ENCODE data around the gene MAP3K1.
A peak's percentile ranks its signal among the peaks of the same experiment; 100 is the strongest.

MAP3K1 gene

DNA sequence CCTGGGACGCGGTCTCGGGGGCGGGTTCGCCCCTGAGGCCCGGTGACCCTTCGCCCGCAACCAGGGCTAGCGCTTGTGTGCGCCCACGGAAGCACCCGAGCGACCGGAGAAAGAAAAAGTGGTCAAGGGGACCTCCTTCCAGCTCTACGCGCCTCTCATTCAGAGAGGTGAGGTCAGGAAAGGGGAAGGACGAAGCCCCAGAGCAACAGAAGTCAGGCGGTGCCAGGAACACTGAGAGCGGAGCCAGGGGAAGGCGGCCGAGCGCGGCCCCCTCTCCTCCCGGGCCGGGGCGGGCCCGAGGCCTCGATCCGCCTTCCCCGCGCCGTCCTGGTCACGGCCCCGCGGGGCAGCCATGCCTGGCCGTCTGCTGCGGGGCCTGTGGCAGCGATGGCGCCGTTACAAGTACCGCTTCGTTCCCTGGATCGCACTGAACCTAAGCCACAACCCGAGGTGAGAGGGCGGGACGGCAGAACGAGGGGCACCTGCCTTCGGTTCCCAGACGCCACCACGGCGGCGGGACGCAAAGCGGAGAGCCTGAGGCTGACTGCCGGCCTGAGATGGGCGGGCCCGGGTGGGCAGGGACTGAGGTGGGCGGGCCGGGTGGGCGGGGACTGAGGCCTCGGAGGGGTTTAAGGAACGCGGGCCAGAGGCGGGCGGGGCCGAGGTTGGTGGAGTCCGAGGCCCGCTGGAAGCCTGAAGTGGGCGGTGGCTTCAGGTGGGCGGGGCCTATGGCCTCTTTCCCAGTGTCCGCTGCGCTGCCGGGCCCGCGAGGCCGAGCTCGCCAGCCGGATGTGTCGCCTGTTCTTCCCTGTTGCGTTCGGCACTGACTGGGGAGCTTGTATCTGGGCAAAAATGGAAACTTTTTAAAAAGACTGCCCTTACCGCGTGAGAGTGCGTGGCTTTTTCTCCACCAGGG is 94.2 kb downstream of the MAP3K1 start, which contains the start of gene SETD9:
Gene SETD9 (plus strand): TSS at position 303 of the 916 bp plus-strand sequence. CDS start 50 bp downstream, at position 353.
- DNase-seq (ENCODE audit: low read depth): peak; percentile 70

- DNase-seq (ENCODE audit: low read depth): peak; percentile 15
These were observed 95.0 kb downstream of the MAP3K1 start for GRCh38 chr5:56910210-56910965.

GRCh38 chr5:56913766-56914165 is 98.4 kb downstream of the MAP3K1 start:
- no peak for DNase-seq (ENCODE audit: low read depth)

DNA sequence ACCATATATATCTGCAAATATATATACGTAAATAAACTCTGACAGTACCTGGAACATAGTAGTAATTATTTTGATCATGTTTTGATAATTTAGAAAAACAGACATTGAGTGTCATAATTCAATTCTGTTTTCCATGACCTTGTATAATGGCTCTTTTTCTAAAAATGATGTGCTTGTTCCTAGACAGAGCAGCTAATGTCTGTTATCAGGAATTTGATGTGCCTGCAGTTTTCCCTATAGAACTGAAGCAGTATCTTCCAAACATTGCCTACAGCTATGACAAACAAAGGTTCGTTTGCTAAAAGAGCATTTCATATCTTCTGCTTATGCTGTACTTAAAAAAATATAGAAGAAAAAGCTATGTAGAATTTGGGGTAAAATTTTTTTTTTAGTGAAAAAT is 99.3 kb downstream of the MAP3K1 start:
- no peak for DNase-seq (ENCODE audit: low read depth)

DNA sequence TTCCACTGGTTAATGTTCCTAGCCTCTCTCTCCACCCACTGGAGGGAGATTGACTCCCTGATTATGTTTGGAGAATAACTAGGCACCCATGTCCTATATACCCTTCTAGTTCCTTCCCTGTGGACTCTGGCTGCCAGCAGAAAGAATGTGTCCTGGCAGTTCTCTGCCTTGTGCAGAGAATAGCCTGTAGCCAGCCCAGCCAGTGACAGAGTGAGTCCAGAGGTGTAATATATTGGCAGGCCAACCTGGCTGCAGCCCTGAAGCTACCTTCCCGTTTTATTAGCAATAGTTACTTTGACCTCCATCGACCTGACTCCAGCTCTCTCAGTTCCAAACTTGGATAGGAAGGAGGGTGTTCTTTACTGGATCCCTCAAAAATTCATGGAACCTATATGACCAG is 102.2 kb downstream of the MAP3K1 start:
- DNase-seq (ENCODE audit: low read depth): no peak

DNA sequence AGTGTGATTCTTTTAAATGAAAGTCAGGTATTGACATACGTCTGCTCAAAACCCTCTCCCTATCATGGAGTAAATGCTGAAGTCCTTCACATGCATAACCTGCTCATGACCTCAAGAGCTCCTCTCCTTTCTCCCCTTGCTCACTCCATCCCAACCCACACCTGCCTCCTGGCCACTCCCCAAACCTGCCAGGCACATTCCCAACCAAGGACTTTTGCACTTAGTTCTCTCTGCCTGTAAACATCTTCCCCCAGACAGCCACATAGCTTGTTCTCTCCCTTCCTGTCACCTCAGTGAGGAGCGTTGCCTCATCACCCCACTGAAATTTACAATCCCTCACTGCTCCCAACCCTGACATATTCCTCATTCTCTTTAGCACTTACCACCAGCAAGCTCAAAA is 102.7 kb downstream of the MAP3K1 start:
- DNase-seq (ENCODE audit: low read depth): no peak

GRCh38 chr5:56919942-56920662 is 104.8 kb downstream of the MAP3K1 start:
- no peak for DNase-seq (ENCODE audit: low read depth)

DNA sequence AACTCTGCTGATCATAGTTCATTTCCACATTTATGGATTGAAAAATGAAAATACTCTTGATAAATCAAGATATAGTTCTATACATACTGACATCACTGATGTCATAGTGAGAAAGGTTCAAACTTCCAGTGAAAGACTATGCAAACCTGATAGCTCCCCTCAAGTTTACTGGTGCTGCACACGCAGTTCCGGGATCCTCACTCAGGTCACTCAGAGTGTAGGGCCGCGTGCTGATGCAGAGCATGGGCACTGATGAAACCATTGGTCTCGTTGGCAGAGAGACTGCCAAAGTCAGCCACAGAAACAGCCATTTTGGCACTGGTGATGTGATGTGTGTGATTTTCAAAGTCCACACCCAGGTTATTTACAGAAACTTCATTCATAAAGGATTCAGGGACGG is 107.6 kb downstream of the MAP3K1 start:
- no peak for DNase-seq (ENCODE audit: low read depth)

- no peak for DNase-seq (ENCODE audit: low read depth)
These were observed 119.0 kb downstream of the MAP3K1 start for GRCh38 chr5:56934325-56934724.

DNA sequence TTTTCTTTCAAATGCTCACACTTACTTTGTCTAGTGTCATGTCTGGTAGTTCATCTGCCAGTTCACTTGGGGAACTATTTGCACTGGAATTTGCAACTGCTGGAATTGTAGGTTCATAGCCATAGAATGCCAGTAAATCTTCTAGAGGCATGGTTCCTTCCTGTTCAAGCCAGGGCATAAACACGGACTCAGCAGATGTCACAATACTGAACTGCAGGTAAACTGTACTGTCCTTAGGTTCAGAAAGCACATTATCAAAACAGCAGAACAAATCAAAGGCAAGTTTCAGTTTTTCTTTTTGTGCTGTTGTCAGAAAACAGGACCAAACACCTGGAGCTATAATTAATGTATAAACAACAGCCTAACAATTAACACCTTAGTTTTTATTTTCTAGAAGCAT is 123.5 kb downstream of the MAP3K1 start:
- DNase-seq (ENCODE audit: low read depth): no peak

GRCh38 chr5:56941981-56942380 is 126.6 kb downstream of the MAP3K1 start:
- no peak for DNase-seq (ENCODE audit: low read depth)
